GM12892 (cell line): ENCODE measurements around the gene CDKN2B-AS1.
"Not testable (repeated sequence)": the region's sequence is repeated elsewhere in the genome, so short reads cannot be mapped to it uniquely, and the experiment has no call there.

Experiments used
- DNase-seq: peaks from one replicate; pipeline ENCODE4 v3.0.0; 2011; ENCODE audit not compliant: insufficient read length
- FAIRE-seq: peaks from 2 replicates; lab custom pipeline; 2011; peaks lifted over from hg19 to GRCh38; lab: Jason Lieb, UNC
- POLR2A ChIP-seq: IDR thresholded peaks from 2 replicates; pipeline ENCODE4 v1.6.1; 2011; ENCODE audit warnings: low read depth, low read length, control low read depth
- POLR2AphosphoS5 ChIP-seq: IDR thresholded peaks from 2 replicates; pipeline ENCODE4 v1.6.1; 2011; ENCODE audit warnings: low read depth, low read length, control low read depth
- TAF1 ChIP-seq: IDR thresholded peaks from 2 replicates; pipeline ENCODE4 v1.6.1; 2011; ENCODE audit warnings: low read depth, mild to moderate bottlenecking, control low read depth, low read length, borderline replicate concordance

CDKN2B-AS1 gene

DNA sequence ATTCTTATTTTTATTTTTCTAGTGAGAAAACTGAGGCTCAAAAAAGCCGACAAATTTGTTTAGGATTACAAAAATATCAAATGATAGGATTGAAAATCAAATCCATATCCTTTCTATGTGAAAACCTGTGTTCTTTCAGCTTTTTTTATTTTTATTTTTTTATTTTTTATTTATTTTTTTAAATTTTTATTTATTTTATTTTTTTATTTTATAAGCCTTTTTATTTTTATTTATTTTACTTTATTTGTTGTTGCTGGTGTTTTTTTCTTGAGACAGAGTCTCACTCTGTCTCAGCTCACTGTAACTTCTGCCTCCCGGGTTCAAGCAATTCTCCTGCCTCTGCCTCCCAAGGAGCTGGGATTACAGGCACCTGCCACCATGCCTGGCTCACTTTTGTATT lies 59.9 kb downstream of the CDKN2B-AS1 start:
- FAIRE-seq (no peak), DNase-seq (no peak)
- TF ChIP-seq TAF1 (no peak), POLR2AphosphoS5 (no peak), POLR2A (no peak)

DNA sequence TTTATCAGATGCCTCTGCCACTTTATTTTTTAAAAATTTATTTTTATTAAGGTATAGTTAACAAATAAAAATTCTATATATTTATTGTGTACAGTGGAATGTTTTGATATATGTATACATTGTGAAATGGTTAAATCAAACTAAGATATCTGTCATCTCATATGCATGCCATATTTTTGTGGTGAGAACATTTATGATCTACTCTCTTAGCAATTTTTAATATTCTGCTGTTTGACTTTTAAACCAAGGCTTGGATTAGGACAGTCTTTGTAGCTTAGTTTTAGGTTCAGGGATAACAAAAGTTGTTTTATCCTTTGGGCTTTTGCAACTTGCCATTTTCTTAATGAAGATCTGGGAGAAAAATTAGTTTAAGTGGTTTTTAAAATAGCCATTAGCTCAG lies 60.5 kb downstream of the CDKN2B-AS1 start:
- no peak for TF ChIP-seq POLR2A
- TF ChIP-seq TAF1, result no peak
- TF ChIP-seq POLR2AphosphoS5, result no peak
- no peak for FAIRE-seq
- DNase-seq, result no peak

DNA sequence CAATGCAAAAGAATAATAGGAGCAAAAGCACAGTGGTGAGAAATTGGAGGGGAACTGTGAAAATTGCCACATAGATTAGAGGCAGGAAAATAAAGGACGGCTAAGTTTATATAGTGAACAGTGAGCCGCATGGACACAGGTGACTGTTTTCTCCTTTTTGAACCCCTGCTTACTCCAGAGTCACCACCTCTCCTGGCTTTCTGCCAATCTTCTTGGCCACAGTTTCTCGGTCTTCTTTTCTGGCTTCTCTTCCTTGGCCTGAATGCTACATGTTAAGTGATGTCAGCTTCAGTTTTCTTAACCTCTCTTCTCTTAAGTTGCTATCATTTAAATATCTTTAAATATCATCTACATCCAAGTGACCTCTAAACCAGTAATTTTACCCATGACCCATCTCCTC lies 61.8 kb downstream of the CDKN2B-AS1 start:
- DNase-seq, result no peak
- FAIRE-seq, result no peak
- TF ChIP-seq TAF1, result no peak
- no peak for TF ChIP-seq POLR2AphosphoS5
- TF ChIP-seq POLR2A, result no peak

DNA sequence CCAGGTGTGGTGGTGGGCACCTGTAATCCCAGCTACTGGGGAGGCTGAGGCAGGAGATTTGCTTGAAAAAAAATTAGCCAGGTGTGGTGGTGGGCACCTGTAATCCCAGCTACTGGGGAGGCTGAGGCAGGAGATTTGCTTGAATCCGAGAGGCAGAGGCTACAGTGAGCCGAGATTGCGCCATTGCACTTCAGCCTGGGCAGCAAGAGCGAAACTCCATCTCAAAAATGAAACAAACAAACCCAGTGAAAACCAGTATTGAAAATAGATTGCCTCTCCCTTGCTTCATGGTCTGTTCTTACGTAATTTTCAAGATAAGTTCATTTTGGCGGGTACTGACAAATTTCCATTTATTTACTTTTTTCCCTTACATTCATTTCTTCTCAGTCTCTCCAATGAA lies 63.4 kb downstream of the CDKN2B-AS1 start:
- FAIRE-seq, DNase-seq: not testable (repeated sequence)

DNA sequence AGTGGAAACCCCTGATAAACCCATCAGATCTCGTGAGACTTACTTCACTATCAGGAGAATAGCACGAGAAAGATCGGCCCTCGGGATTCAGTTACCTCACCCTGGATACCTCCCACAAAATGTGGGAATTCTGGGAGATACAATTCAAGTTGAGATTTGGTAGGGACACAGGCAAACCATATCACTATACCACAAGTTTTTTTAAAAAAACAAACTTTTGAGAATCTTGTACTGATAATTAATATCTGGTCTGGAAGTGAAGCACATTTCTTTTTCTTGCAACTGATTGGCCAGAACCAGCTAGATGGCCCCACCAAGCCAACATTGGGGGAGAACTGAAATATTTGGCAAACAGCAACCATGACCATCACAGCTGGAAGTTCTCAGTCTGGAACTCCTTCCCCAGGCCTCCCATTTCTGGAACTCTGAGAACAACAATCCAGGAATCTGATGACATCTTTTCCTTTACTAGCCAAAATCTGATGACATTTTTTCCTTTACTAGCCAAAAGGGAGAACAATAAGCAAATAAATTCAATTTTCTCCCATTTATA lies 66.3 kb downstream of the CDKN2B-AS1 start:
- no peak for TF ChIP-seq POLR2AphosphoS5
- TF ChIP-seq TAF1, result no peak
- TF ChIP-seq POLR2A, result no peak
- no peak for FAIRE-seq

DNA sequence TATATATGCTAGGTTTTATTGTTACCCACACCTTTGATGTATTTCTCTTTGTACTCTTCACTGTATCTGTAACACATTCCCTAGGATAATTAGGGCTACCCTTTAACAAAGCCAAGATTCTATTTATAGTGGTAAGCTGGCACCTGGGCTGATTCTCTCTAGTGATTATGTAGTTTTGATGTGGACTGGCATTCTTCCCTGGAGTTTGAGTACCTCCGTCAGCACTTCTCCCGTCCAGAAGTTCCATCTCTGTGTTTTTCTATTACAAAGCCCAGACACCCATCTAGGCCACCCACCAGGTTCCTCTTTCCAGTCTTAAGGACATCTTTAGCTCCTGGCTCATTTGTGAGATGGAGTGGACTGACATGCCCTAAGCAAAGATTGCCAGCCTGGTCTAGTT lies 70.4 kb downstream of the CDKN2B-AS1 start:
- DNase-seq, result no peak
- TF ChIP-seq POLR2A (no peak), TAF1 (no peak), POLR2AphosphoS5 (no peak)
- FAIRE-seq, result no peak

More for the DNA sequence above, 66.3 kb downstream of the CDKN2B-AS1 start:
- DNase-seq, result no peak

DNA sequence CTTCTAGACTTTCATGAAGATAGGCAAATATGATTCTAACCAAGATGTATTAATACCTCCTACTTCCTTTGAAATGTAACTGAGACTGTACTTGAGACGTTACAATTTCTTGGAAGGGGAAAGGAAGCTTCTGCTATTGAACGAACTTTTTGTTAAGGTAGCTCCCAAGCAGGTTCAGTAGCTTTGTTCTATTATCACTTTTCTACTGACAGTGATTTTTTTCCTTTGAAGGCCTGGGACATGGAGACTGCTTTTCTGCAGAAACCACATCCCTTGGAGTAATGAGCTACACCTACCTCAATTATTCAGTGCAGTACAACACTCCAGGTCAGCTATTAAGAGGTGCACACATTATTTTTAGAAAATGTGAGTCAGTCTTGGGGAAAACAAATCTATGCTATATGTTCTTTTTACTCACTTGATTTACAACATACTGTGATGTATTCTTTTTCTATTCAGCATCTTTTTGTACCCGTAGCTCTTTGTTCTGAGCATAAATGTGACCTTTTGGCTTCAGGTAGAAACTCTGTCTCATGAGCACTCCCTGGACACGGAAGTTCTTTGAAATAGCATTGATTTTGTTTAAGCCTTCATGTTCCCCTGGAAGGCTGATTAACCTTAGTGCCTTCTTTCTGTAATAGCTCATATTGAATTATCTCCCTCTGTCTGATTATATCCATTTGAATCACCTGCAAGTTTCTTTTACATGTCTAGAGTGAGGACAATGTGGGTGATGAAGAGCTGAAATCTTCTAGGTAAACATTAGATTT lies 71.0 kb downstream of the CDKN2B-AS1 start:
- FAIRE-seq (no peak), DNase-seq (no peak)
- no peak for TF ChIP-seq POLR2AphosphoS5
- no peak for TF ChIP-seq POLR2A
- no peak for TF ChIP-seq TAF1

DNA sequence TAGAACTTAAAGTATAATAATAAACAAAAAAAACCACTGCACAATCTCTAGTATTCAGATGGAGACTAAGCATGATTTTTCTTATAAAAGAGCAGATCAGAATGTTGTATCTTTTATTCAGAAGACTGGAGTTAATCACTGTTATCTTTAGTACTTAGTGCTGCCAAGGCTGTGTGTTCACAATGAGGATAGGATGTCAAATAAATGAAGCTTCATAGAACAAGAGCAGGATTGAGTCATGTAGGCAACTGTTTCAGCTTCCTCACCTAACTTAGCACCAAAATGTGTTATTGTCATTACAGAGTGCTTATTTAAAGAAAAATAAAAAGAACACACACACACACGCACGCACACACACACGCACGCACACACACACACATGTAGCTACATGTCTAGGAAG lies 72.6 kb downstream of the CDKN2B-AS1 start:
- FAIRE-seq, result no peak
- no peak for TF ChIP-seq POLR2A
- no peak for TF ChIP-seq TAF1
- TF ChIP-seq POLR2AphosphoS5, result no peak
- no peak for DNase-seq

DNA sequence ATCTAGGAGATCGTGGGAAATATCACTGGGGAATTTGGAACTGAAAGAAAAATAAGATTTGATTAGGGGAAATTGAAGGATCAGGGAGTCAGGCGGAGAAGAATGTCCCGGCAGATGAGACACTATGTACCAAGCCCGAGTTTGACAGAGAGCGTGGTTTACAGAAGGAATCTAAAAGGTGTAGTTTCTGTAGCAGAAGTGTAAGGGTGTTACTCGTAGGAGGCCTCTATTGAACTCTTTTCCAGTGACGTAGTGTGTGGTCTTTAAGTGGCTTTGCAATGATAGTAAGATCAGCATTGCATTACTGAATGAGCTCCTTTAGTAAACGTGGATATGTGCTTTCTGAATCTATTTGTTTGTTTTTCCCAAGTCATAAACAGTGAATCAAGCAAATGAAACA lies 73.8 kb downstream of the CDKN2B-AS1 start:
- FAIRE-seq, result no peak
- no peak for DNase-seq
- TF ChIP-seq TAF1, result no peak
- no peak for TF ChIP-seq POLR2AphosphoS5
- TF ChIP-seq POLR2A, result no peak

DNA sequence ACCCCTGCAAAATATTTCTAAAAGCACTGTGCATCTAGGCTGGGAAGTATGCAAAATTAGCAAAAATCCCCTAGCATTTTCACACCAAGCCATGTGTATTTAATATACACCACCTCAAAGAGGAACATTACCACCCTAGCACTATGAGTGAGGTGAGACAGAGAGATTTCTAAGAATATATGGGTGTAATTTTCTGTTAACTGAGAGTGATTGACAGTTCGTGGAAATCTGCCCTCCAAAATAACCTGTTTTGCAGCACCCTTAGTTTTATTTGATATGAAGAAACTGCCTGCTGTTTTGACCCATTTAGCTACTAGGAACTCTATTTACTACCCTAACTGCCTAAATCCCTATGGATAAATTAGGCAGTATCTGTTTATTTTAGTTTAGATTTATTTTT lies 78.8 kb downstream of the CDKN2B-AS1 start:
- TF ChIP-seq POLR2A (no peak), POLR2AphosphoS5 (no peak), TAF1 (no peak)

DNA sequence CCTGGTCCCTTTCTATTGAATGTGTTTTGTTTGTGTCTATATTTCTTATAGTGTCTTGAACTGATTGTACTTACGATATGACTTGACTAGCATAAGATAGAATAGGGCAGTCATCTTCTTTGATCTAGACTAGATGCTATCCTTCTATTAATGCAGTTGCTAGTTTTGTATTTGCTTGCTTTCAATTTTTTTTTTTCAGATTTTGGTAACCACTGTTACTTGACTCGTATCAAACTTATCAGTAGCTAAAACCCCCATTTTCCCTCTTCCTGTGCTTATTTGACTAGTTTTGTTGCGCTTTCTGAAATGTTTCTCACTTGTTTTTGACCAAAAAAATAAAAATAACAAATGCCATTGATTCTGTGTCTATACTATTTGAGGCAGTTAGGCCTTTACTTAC lies 83.5 kb downstream of the CDKN2B-AS1 start:
- no peak for FAIRE-seq
- TF ChIP-seq POLR2A (no peak), TAF1 (no peak), POLR2AphosphoS5 (no peak)
- no peak for DNase-seq

More for the DNA sequence above, 78.8 kb downstream of the CDKN2B-AS1 start:
- DNase-seq, result no peak
- no peak for FAIRE-seq

DNA sequence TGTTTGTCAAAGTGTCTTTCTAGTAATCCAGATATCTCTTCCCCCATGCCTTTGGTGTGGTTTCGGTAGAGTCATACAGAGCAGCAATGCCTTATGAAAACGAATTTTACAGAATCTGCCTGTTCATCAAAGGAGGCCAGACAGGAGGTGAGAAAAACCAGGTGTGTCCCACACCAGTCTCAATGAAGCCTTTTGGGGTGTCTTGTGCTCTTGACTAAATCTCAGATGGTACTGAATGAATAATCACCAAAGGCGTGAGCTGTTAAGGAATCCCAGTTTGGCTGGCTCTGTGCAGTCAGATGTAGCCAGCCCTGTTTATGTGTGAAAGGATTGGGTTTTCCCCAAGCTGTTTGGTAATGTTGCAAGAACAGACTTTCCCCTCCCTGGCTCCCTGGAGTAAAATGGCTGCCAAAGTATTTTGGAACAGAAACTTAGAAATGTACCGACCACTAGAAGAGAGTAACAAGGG lies 85.3 kb downstream of the CDKN2B-AS1 start:
- TF ChIP-seq TAF1 (no peak), POLR2AphosphoS5 (no peak), POLR2A (no peak)
- FAIRE-seq (peak; percentile 58), DNase-seq (no peak)
